Tibial nerve (tissue), 3 donors: Measurements from ENCODE around the gene INO80E.

Source experiments
- CTCF ChIP-seq, 5 experiments: fragments of 200-600 bp in 3 of 5; fragments of 450-650 bp in 2 of 5; sonication (generic) in 3 of 5; IDR thresholded peaks; one replicate each; pipeline ENCODE4 v1.5.1; 2016 to 2019; ENCODE audit warnings: antibody characterized with exemption in 5 of 5, mild to moderate bottlenecking in 3 of 5, moderate library complexity in 2 of 5
- POLR2A ChIP-seq, 2 donors: fragments of 450-650 bp; IDR thresholded peaks; one replicate each; pipeline ENCODE4 v1.6.1; 2017; ENCODE audit warnings: antibody characterized with exemption in 2 of 2, mild to moderate bottlenecking in 2 of 2, moderate library complexity in 2 of 2

GRCh38 chr16:30023586-30023985 is 27.5 kb downstream of the INO80E start:
- no peak for TF ChIP-seq CTCF (IDR thresholded peaks at IDR 0.05)
- TF ChIP-seq POLR2A (IDR thresholded peaks at IDR 0.05), result no peak
